Esophagus muscularis mucosa (tissue), 3 donors: Measurements from ENCODE around the gene FAM171A1.

Experiments
- POLR2AphosphoS5 ChIP-seq, 2 donors: sonication (generic); formaldehyde crosslinking; IDR thresholded peaks; one replicate each; pipeline ENCODE4 v1.6.1; 2017; ENCODE audit warnings: antibody characterized with exemption in 2 of 2
- TF ChIP-seq, protein P1 (sequence below), 3 experiments: fragments of 200-600 bp in 2 of 3; fragments of 450-650 bp in 1 of 3; sonication (generic) in 2 of 3; IDR thresholded peaks; one replicate each; pipeline ENCODE4 v1.5.1; 2017 to 2019; ENCODE audit warnings: antibody characterized with exemption in 3 of 3, mild to moderate bottlenecking in 2 of 3, moderate library complexity in 1 of 3

DNA sequence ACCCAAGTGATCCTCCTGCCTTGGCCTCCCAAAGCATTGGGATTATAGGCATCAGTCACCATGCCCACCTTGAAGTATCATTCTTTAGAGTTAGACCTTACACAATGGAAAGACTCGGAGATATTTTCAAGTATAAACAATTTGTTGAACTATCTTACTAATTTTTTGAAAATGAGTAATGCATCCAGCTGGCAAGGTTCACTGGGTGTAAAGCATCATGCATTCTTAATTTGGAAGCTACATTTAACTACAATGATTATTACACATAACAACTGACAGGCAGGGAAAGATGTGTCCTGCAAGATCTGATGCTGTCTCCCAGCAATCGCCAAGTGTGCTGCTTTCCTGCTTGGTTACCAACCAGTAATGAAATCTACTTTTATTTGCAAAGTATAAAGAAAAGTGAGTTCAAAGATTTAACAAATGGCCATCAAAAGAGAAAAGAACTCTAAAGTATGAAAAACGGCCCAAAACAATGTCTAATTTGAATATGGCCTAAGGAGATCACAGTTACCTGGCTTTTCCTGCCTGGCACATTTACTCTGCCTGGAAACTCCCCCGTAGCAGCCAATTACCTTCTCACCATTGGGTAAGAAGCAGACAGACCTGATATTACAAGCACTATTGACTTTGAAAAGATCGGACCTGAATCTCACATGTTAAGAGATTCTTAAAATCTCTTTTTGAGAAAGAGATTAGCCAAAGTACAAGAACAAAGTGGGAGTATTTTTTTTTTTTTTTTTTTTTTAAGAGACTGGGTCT, 143.3 kb downstream of the FAM171A1 start:
- TF ChIP-seq POLR2AphosphoS5 (IDR thresholded peaks at IDR 0.05), result no peak
- TF ChIP-seq, protein P1, sequence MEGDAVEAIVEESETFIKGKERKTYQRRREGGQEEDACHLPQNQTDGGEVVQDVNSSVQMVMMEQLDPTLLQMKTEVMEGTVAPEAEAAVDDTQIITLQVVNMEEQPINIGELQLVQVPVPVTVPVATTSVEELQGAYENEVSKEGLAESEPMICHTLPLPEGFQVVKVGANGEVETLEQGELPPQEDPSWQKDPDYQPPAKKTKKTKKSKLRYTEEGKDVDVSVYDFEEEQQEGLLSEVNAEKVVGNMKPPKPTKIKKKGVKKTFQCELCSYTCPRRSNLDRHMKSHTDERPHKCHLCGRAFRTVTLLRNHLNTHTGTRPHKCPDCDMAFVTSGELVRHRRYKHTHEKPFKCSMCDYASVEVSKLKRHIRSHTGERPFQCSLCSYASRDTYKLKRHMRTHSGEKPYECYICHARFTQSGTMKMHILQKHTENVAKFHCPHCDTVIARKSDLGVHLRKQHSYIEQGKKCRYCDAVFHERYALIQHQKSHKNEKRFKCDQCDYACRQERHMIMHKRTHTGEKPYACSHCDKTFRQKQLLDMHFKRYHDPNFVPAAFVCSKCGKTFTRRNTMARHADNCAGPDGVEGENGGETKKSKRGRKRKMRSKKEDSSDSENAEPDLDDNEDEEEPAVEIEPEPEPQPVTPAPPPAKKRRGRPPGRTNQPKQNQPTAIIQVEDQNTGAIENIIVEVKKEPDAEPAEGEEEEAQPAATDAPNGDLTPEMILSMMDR (IDR thresholded peaks at IDR 0.05), result no peak
